OCI-LY3 (cell line): ENCODE results near the gene PPP1R7.

ENCODE experiments used
- H2AFZ ChIP-seq: fragments of 200-600, 300-600 bp; shearing (Covaris generic); 2 replicates; pipeline ENCODE4 v1.6.0; 2014; ENCODE audit warnings: antibody characterized with exemption, low read depth, low read length
- H3K27ac ChIP-seq: fragments of 200-600, 300-600 bp; sonication (generic); 2 replicates; pipeline ENCODE4 v1.5.1; 2014; ENCODE audit warnings: mild to moderate bottlenecking, low read length, moderate library complexity, mixed read lengths
- H3K27me3 ChIP-seq: fragments of 200-600, 300-600 bp; sonication (generic); 2 replicates; pipeline ENCODE4 v1.6.1; 2014; ENCODE audit warnings: low read depth, low read length, mixed read lengths
- H3K36me3 ChIP-seq: fragments of 200-600, 300-600 bp; sonication (generic); replicated peaks from 2 replicates; pipeline ENCODE3; 2014; ENCODE audit warnings: low read depth, low read length, mixed read lengths
- H3K4me1 ChIP-seq: fragments of 300-600, 200-600 bp; sonication (generic); 2 replicates; pipeline ENCODE4 v1.6.1; 2014; ENCODE audit warnings: low read length, mixed read lengths
- H3K4me2 ChIP-seq: fragments of 200-600, 300-600 bp; sonication (generic); 2 replicates; pipeline ENCODE4 v1.6.1; 2014; ENCODE audit warnings: low read length, mixed read lengths
- H3K4me3 ChIP-seq: fragments of 300-600, 200-600 bp; sonication (generic); 2 replicates; pipeline ENCODE4 v1.5.1; 2014; ENCODE audit warnings: antibody characterized with exemption, mild to moderate bottlenecking, low read length, moderate library complexity
- H3K79me2 ChIP-seq: fragments of 300-600, 200-600 bp; shearing (Covaris generic); 2 replicates; pipeline ENCODE4 v1.6.1; 2014; ENCODE audit warnings: mild to moderate bottlenecking, low read length, mixed read lengths
- H3K9ac ChIP-seq: fragments of 300-600, 200-600 bp; shearing (Covaris generic); 2 replicates; pipeline ENCODE4 v1.6.0; 2014; ENCODE audit warnings: mild to moderate bottlenecking, low read length, moderate library complexity
- H3K9me3 ChIP-seq: fragments of 200-600, 300-600 bp; shearing (Covaris generic); 2 replicates; pipeline ENCODE4 v1.6.1; 2014; ENCODE audit warnings: low read length, mixed read lengths; ENCODE audit not compliant: insufficient read depth
- H4K20me1 ChIP-seq: fragments of 200-600, 300-600 bp; sonication (generic); 2 replicates; pipeline ENCODE4 v1.6.1; 2016; ENCODE audit warnings: low read length, mixed read lengths; ENCODE audit not compliant: insufficient read depth
- CTCF ChIP-seq: fragments of 200-600, 300-600 bp; sonication (generic); IDR thresholded peaks from 2 replicates; pipeline ENCODE4 v1.5.1; 2014; ENCODE audit warnings: antibody characterized with exemption, low read length, low read depth
- EZH2phosphoT487 ChIP-seq: fragments of 200-600 bp; shearing (Covaris generic); IDR thresholded peaks from 2 replicates; pipeline ENCODE4 v1.6.1; 2018; ENCODE audit warnings: antibody characterized with exemption, mixed run types, low read depth

Gene PPP1R7

DNA sequence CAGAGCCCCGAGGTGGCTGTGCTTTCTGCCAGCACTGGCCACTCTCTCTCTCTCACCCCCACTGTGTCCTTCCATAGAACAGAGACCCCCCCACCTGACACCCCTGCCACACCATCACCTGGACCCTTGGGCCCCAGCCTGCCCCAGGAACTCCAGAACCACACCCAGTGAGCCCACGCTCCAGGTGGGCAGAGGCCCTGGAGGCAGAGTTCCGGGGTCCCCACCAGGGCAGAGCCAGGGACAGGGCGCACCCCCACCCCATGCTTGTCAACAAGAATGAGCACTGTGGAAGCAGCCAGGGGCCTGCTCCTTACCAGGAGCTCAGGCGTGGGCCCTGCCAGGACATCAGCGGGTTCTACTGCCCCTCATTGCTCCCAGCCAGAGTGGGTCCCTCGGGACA, 15.6 kb upstream of the PPP1R7 start:
- peaks cover 53% of the 10 kb centered on the region for H3K36me3 ChIP-seq
- no peaks in the 10 kb centered on the region for H3K9me3 ChIP-seq
- no peaks in the 10 kb centered on the region for H3K27me3 ChIP-seq
- no peak overlapping the region for H2AFZ ChIP-seq
- TF ChIP-seq CTCF: no peak
- no peak for TF ChIP-seq EZH2phosphoT487
- H4K20me1 ChIP-seq: no peaks in the 10 kb centered on the region
- peaks cover 36% of the 10 kb centered on the region for H3K4me1 ChIP-seq
- H3K4me2 ChIP-seq: no peak overlapping the region
- H3K79me2 ChIP-seq: peaks cover 28% of the 10 kb centered on the region
- H3K4me3 ChIP-seq: no peak overlapping the region
- H3K9ac ChIP-seq: no peak overlapping the region
- H3K27ac ChIP-seq: no peak overlapping the region

- Histone ChIP-seq H3K27me3 (no peaks in the 10 kb centered on the region), H3K4me2 (no peak overlapping the region), H4K20me1 (no peaks in the 10 kb centered on the region), H3K9me3 (no peaks in the 10 kb centered on the region), H3K4me1 (peaks cover 29% of the 10 kb centered on the region), H3K79me2 (peaks cover 28% of the 10 kb centered on the region), H2AFZ (no peak overlapping the region), H3K36me3 (peaks cover 49% of the 10 kb centered on the region), H3K9ac (no peak overlapping the region), H3K4me3 (no peak overlapping the region), H3K27ac (no peak overlapping the region)
- TF ChIP-seq CTCF (no peak), EZH2phosphoT487 (no peak)
Measured at GRCh38 chr2:241135737-241136136, 14.5 kb upstream of the PPP1R7 start.

GRCh38 chr2:241136191-241136590, 14.1 kb upstream of the PPP1R7 start:
- H3K79me2 ChIP-seq: peaks cover 32% of the 10 kb centered on the region
- peaks cover 49% of the 10 kb centered on the region for H3K36me3 ChIP-seq
- H3K27me3 ChIP-seq: no peaks in the 10 kb centered on the region
- no peak for TF ChIP-seq EZH2phosphoT487
- no peak for TF ChIP-seq CTCF
- no peak overlapping the region for H3K4me3 ChIP-seq
- H3K9me3 ChIP-seq: no peaks in the 10 kb centered on the region
- no peak overlapping the region for H2AFZ ChIP-seq
- no peak overlapping the region for H3K27ac ChIP-seq
- no peak overlapping the region for H3K9ac ChIP-seq
- H3K4me2 ChIP-seq: no peak overlapping the region
- no peaks in the 10 kb centered on the region for H4K20me1 ChIP-seq
- H3K4me1 ChIP-seq: peaks cover 29% of the 10 kb centered on the region

DNA sequence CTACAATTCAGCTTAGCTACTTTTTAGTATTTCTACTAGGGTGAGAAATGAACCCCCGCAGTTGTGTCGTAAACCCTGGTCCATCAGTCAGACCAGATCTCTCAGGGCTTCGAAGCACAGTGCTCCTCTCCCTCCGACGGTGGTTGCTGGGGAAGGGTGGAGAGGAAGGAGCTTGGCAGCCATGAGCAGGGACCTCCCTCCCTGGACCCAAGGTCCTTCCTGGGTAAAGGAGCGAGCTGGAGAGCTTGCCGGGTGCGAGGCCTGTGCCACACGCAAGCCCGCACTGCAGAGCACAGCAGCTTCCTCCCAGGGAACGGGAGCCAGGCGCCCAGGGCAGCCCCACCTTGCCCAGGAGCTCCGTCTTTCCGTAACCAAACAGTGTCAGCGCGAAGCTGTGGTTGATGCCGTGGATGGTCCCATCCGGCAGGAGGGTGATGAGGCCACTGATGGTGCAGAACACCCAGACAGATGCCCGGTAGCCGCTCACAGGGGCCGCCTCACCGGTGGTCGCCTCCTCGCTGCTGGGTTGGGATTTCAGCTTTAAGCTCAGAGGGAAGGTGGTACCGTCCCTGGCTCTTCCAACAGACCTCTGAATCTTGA, 13.5 kb upstream of the PPP1R7 start:
- no peak overlapping the region for H3K27ac ChIP-seq
- H3K4me2 ChIP-seq: no peak overlapping the region
- H3K4me1 ChIP-seq: peaks cover 24% of the 10 kb centered on the region
- no peaks in the 10 kb centered on the region for H4K20me1 ChIP-seq
- peaks cover 34% of the 10 kb centered on the region for H3K79me2 ChIP-seq
- no peak overlapping the region for H3K4me3 ChIP-seq
- H3K27me3 ChIP-seq: no peaks in the 10 kb centered on the region
- peaks cover 45% of the 10 kb centered on the region for H3K36me3 ChIP-seq
- no peak overlapping the region for H3K9ac ChIP-seq
- TF ChIP-seq CTCF (no peak), EZH2phosphoT487 (no peak)
- no peak overlapping the region for H2AFZ ChIP-seq
- no peaks in the 10 kb centered on the region for H3K9me3 ChIP-seq
